Aorta (tissue), 5 donors: ENCODE measurements around the gene PSMB9. TPM values are rescaled to one million over a fixed set of nuclear protein-coding genes. Genes with fewer than 3 reads are reported as not detected.

ENCODE experiments used
- ATAC-seq: fragments of 200-7000 bp; cut with Tn5 transposase; one replicate; pipeline ENCODE4 v1.9.1; 2022; ENCODE audit warnings: moderate library complexity; ENCODE audit not compliant: low FRiP score
- DNase-seq, 2 donors: peaks; one replicate each; pipeline ENCODE4 v3.0.0-alpha.2; 2020
- H3K27ac ChIP-seq, 2 donors: one replicate each; pipeline ENCODE4 v1.5.1; 2013; ENCODE audit warnings: low read length in 2 of 2, mild to moderate bottlenecking in 2 of 2, moderate library complexity in 2 of 2, control low read depth in 1 of 2, inconsistent platforms in 1 of 2, low read depth in 1 of 2
- H3K27me3 ChIP-seq, 2 donors: one replicate each; pipeline ENCODE4 v1.6.1; 2013; ENCODE audit warnings: control low read depth in 1 of 2, low read length in 1 of 2, mild to moderate bottlenecking in 1 of 2, moderate library complexity in 1 of 2; ENCODE audit not compliant: insufficient read depth in 2 of 2, control insufficient read depth in 1 of 2
- H3K36me3 ChIP-seq, 2 donors: one replicate each; pipeline ENCODE4 v1.6.1; 2013; ENCODE audit warnings: control low read depth in 1 of 2, low read length in 1 of 2, mild to moderate bottlenecking in 1 of 2; ENCODE audit not compliant: insufficient read depth in 2 of 2, control insufficient read depth in 1 of 2
- H3K4me1 ChIP-seq, 2 donors: one replicate each; pipeline ENCODE4 v1.6.1; 2013; ENCODE audit warnings: low read length in 2 of 2, control low read depth in 1 of 2, mild to moderate bottlenecking in 1 of 2, moderate library complexity in 1 of 2; ENCODE audit not compliant: insufficient read depth in 2 of 2, control insufficient read depth in 1 of 2
- H3K4me3 ChIP-seq, 2 donors: one replicate each; pipeline ENCODE4 v1.5.1; 2013; ENCODE audit warnings: low read length in 2 of 2, control low read depth in 1 of 2, mild to moderate bottlenecking in 1 of 2
- H3K9me3 ChIP-seq: one replicate; pipeline ENCODE4 v1.6.1; 2013; ENCODE audit warnings: mild to moderate bottlenecking, low read length; ENCODE audit not compliant: control insufficient read depth
- WGBS, 2 donors: extraction: QIAGEN DNeasy Blood & Tissue Kit; methylation state at CpG; one replicate each; pipeline ENCODE4 v1.1.7; 2013; 5-methylcytosine and 5-hydroxymethylcytosine counted together
- intact Hi-C, 2 donors: fragments of 100-400 bp; cut with DNase I; formaldehyde crosslinking; loops; one replicate each; pipeline versions ENCODE4 v1.14.2 to v1.15.0; 2022
- polyA plus RNA-seq, 2 donors: library from polyadenylated mRNA; stranded (reverse); fragments of 200-250 nt; gene quantifications; one replicate each; pipeline ENCODE4 v1.2.3, GENCODE V29; 2013
- total RNA-seq, 2 donors: library from RNA; stranded (reverse); fragmentation: NEBNext Ultra II Directional; extraction: Animal tissue kit (Norgen Biotek cat#: 25700); gene quantifications; one replicate each; pipeline ENCODE4 v1.2.1, GENCODE V29; 2021
- donor health status: healthy with polysubstance abuse.
- donor health status: Bipolar disorder and iron deficiency.
- donor health status: DM: no; HTN: no; CAD: no.
- donor health status: DM: no; HTN: no; CAD: no.
- donor health status: DM: yes; HTN: yes; CAD: no.

The PSMB9 gene
- total and polyA plus RNA-seq, 4 donors: 24.9 to 42.8 (median 33.3) TPM

- no peaks in the 10 kb centered on the region for H3K36me3 ChIP-seq
- no peaks in the 10 kb centered on the region for H3K27me3 ChIP-seq
- DNase-seq (no peak), ATAC-seq (no peak)
- no peaks in the 10 kb centered on the region for H3K9me3 ChIP-seq
- 71 to 73% methylated on average over 2 of the region's 2 CpGs for WGBS, 2 donors
- H3K27ac ChIP-seq: no peak overlapping the region
- no peak overlapping the region for H3K4me3 ChIP-seq
- intact Hi-C loops: no loop called here
- H3K4me1 ChIP-seq: no peaks in the 10 kb centered on the region
These were observed 35.1 kb upstream of the PSMB9 start for GRCh38 chr6:32818867-32819266.

- DNase-seq (no peak), ATAC-seq (no peak)
- H3K4me1 ChIP-seq: no peaks in the 10 kb centered on the region
- no peaks in the 10 kb centered on the region for H3K27me3 ChIP-seq
- no peak overlapping the region for H3K27ac ChIP-seq
- intact Hi-C loops: no loop called here
- H3K9me3 ChIP-seq: no peaks in the 10 kb centered on the region
- 66 to 67% methylated on average over 3 of the region's 3 CpGs for WGBS, 2 donors
- no peak overlapping the region for H3K4me3 ChIP-seq
- no peaks in the 10 kb centered on the region for H3K36me3 ChIP-seq
These were observed 34.3 kb upstream of the PSMB9 start for GRCh38 chr6:32819729-32820128.

- Histone ChIP-seq H3K27ac (no peak overlapping the region), H3K4me3 (no peak overlapping the region), H3K27me3 (no peaks in the 10 kb centered on the region), H3K9me3 (no peaks in the 10 kb centered on the region), H3K4me1 (no peaks in the 10 kb centered on the region), H3K36me3 (peaks cover 0 to 2% of the 10 kb centered on the region in 2 donors)
- DNase-seq: no peak
- peak; percentile 62 for ATAC-seq
- intact Hi-C loops: loop anchor here in 1 of 2 donors (5.0 kb wide), 1 partner anchor 41 kb away; no protein-coding TSS in a partner anchor
- 43 to 52% methylated on average over 2 of the region's 2 CpGs for WGBS, 2 donors
These were observed 28.0 kb upstream of the PSMB9 start for GRCh38 chr6:32825966-32826365.

GRCh38 chr6:32827025-32827424 is 27.0 kb upstream of the PSMB9 start:
- ATAC-seq: no peak
- H3K4me3 ChIP-seq: no peak overlapping the region
- H3K27me3 ChIP-seq: no peaks in the 10 kb centered on the region
- 76 to 78% methylated on average over 3 of the region's 3 CpGs for WGBS, 2 donors
- no peak for DNase-seq
- peaks cover 0 to 2% of the 10 kb centered on the region in 2 donors for H3K36me3 ChIP-seq
- no peaks in the 10 kb centered on the region for H3K9me3 ChIP-seq
- no peaks in the 10 kb centered on the region for H3K4me1 ChIP-seq
- H3K27ac ChIP-seq: no peak overlapping the region
- intact Hi-C loops: loop anchor here in 1 of 2 donors (5.0 kb wide), 1 partner anchor 40 kb away; no protein-coding TSS in a partner anchor

- WGBS, 2 donors: 71 to 79% methylated on average over 7 of the region's 7 CpGs
- intact Hi-C loops: loop anchor here in 1 of 2 donors (5.0 kb wide), 1 partner anchor 38 kb away; no protein-coding TSS in a partner anchor
- no peak for ATAC-seq
- Histone ChIP-seq H3K27me3 (no peaks in the 10 kb centered on the region), H3K36me3 (peaks cover 0 to 2% of the 10 kb centered on the region in 2 donors), H3K9me3 (no peaks in the 10 kb centered on the region), H3K4me1 (no peaks in the 10 kb centered on the region), H3K27ac (no peak overlapping the region), H3K4me3 (no peak overlapping the region)
- no peak for DNase-seq
These were observed 24.5 kb upstream of the PSMB9 start for GRCh38 chr6:32829495-32829894.

- ATAC-seq: no peak
- H3K4me1 ChIP-seq: no peaks in the 10 kb centered on the region
- H3K27ac ChIP-seq: no peak overlapping the region
- no peaks in the 10 kb centered on the region for H3K27me3 ChIP-seq
- no peaks in the 10 kb centered on the region for H3K9me3 ChIP-seq
- no peak for DNase-seq
- intact Hi-C loops: loop anchor here in 1 of 2 donors (5.0 kb wide), 1 partner anchor 37 kb away; no protein-coding TSS in a partner anchor
- 95 to 97% methylated on average over 5 of the region's 5 CpGs for WGBS, 2 donors
- peaks cover 0 to 2% of the 10 kb centered on the region in 2 donors for H3K36me3 ChIP-seq
- no peak overlapping the region for H3K4me3 ChIP-seq
These were observed 24.0 kb upstream of the PSMB9 start for GRCh38 chr6:32830017-32830416.

GRCh38 chr6:32830936-32831335 is 23.1 kb upstream of the PSMB9 start:
- Histone ChIP-seq H3K4me3 (no peak overlapping the region), H3K9me3 (no peaks in the 10 kb centered on the region), H3K36me3 (peaks cover 0 to 2% of the 10 kb centered on the region in 2 donors), H3K27me3 (no peaks in the 10 kb centered on the region), H3K4me1 (no peaks in the 10 kb centered on the region), H3K27ac (no peak overlapping the region)
- no peak for ATAC-seq
- no peak for DNase-seq
- 92 to 93% methylated on average over 5 of the region's 5 CpGs for WGBS, 2 donors
- intact Hi-C loops: loop anchor here in 1 of 2 donors (5.0 kb wide), 1 partner anchor 36 kb away; no protein-coding TSS in a partner anchor

- ATAC-seq: no peak
- H3K36me3 ChIP-seq: peaks cover 0 to 2% of the 10 kb centered on the region in 2 donors
- no peak for DNase-seq
These were observed 21.5 kb upstream of the PSMB9 start for GRCh38 chr6:32832535-32832934.

GRCh38 chr6:32833664-32834063 is 20.3 kb upstream of the PSMB9 start:
- Histone ChIP-seq H3K27ac (no peak overlapping the region), H3K4me1 (no peaks in the 10 kb centered on the region), H3K27me3 (no peaks in the 10 kb centered on the region), H3K9me3 (no peaks in the 10 kb centered on the region), H3K36me3 (peaks cover 0 to 1% of the 10 kb centered on the region in 2 donors), H3K4me3 (no peak overlapping the region)
- ATAC-seq (no peak), DNase-seq (no peak)
- 91 to 94% methylated on average over 5 of the region's 5 CpGs for WGBS, 2 donors
- intact Hi-C loops: loop anchor here in 1 of 2 donors (5.0 kb wide), 1 partner anchor 34 kb away; no protein-coding TSS in a partner anchor

More at GRCh38 chr6:32832535-32832934, 21.5 kb upstream of the PSMB9 start:
- Histone ChIP-seq H3K4me3 (no peak overlapping the region), H3K27ac (no peak overlapping the region), H3K9me3 (no peaks in the 10 kb centered on the region), H3K4me1 (no peaks in the 10 kb centered on the region), H3K27me3 (no peaks in the 10 kb centered on the region)
- 87% methylated on average over 13 of the region's 13 CpGs for WGBS, 2 donors
- intact Hi-C loops: loop anchor here in 1 of 2 donors (5.0 kb wide), 1 partner anchor 35 kb away; no protein-coding TSS in a partner anchor
